HG02798 (cell line): ENCODE data around the gene HP1BP3.

Experiments used
- ATAC-seq: cut with Tn5 transposase; IDR thresholded peaks from one replicate; pipeline ENCODE4 v1.9.1; 2021; ENCODE audit warnings: mild to moderate bottlenecking; ENCODE audit not compliant: unreplicated experiment, poor library complexity

The HP1BP3 gene

DNA sequence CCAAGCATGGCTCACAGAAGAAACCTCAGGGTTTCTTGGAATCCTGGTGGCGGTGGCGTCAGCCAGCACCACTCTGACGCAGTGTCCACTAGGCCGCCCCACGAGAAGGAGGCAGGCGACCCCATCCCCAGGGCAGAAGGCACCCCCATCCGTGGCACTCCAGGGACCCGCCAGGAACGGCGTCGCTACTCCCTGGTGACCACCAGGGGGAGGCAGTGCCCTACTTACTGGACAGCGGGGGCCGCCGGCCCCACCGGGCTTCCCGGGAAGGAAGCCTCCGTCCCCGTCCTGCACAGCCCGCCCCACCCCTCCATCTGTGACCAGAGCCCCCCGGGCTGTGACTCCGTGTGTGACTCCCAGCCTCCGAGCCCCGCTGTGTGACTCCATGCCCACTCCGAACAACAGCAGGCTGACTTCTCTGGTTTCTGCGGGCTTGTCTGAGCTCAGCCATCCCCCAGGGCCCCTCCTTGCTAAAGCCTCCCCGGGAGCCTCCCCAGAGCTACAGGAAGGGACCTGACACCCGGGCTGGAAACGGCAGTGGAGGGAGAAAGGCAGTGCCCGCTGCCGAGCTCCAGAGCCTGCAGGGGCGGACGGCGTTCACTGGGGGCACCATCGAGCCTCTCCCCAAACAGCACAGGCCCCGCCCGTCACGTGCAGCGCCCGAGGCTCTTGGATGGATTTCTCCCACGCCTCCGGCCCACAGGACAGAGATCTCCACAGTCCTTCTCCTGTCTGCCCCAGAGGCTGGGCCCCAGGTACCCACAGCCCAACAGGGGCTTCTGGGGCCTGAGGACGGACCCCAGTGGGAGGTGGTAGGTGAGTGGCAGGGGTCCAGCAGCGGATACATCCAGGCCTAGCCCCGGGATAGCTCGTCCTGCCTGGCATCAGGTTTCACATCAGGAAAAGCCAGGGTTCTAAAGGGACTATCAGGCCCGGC lies 90.4 kb downstream of the HP1BP3 start:
- ATAC-seq = peak; percentile 68

DNA sequence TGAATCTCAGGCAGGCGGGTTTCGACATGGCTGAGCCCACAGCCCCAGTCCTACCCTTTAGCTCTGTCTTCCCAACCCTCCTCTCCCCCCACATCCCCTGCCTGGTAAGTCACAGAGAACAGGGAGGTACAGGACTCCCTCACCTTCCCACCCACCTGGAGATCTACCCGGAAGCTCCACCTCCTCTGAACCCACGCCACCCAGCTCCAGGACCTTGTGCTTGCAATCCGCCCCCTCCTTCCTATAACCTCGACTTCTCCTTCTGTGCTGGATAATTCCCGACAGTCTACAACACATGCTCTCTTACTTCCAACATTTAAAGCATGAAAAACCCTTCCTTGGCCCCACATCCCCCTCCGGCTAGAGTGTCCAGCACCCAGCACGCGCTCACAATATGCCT lies 91.6 kb downstream of the HP1BP3 start:
- no peak for ATAC-seq

DNA sequence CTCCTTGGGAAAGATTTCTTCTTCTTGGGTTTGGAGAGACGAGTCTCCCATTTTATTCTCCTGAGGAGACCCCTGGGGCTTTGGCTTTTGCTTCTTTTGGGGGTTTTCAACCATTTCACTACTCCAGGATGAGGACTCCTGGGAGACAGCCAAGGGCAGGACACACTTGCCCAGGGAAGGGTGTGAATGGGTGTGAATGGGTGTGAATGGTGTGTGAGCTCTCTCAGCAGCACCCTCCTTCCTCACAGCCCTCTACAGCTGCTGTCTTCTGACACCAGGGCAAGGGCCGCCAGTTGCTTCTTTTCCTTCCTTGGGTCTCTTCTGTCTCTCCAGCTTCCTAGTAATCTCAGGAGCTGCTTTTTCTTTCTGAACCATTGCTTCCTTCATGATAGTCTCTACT lies 93.5 kb downstream of the HP1BP3 start:
- ATAC-seq = no peak
